RWPE2 (cell line): ENCODE results near the gene SBF1.

Experiments used
- ATAC-seq: fragments of 200-7000 bp; cut with Tn5 transposase; 3 replicates; pipeline ENCODE4 v1.9.1; 2021; ENCODE audit warnings: low read depth
- DNase-seq: peaks from one replicate; pipeline ENCODE4 v3.0.0-alpha.2; 2020; ENCODE audit warnings: low spot score
- H3K27ac ChIP-seq: fragments of 450-650 bp; 2 replicates; pipeline ENCODE4 v1.5.1; 2017; ENCODE audit warnings: mild to moderate bottlenecking; ENCODE audit not compliant: poor library complexity, severe bottlenecking
- H3K27me3 ChIP-seq: fragments of 250-450 bp; sonication (Bioruptor Pico); 2 replicates; pipeline ENCODE4 v1.5.1; 2021; ENCODE audit warnings: mild to moderate bottlenecking, moderate library complexity; ENCODE audit not compliant: insufficient read depth, poor library complexity, severe bottlenecking
- H3K36me3 ChIP-seq: fragments of 250-450 bp; sonication (Bioruptor Pico); 2 replicates; pipeline ENCODE4 v1.5.1; 2020; ENCODE audit warnings: low read depth, mild to moderate bottlenecking, moderate library complexity
- H3K4me1 ChIP-seq: fragments of 250-450 bp; sonication (Bioruptor Pico); 2 replicates; pipeline ENCODE4 v1.5.1; 2021; ENCODE audit warnings: mild to moderate bottlenecking, moderate library complexity; ENCODE audit not compliant: insufficient read depth, poor library complexity, severe bottlenecking
- H3K4me3 ChIP-seq: fragments of 250-450 bp; sonication (Bioruptor Pico); 2 replicates; pipeline ENCODE4 v1.5.1; 2021; ENCODE audit warnings: mild to moderate bottlenecking, moderate library complexity; ENCODE audit not compliant: severe bottlenecking
- H3K9me3 ChIP-seq: fragments of 250-450 bp; sonication (Bioruptor Pico); 2 replicates; pipeline ENCODE4 v1.5.1; 2021; ENCODE audit warnings: mild to moderate bottlenecking, moderate library complexity; ENCODE audit not compliant: severe bottlenecking
- CTCF ChIP-seq: fragments of 450-650 bp; IDR thresholded peaks from one replicate; pipeline ENCODE4 v1.5.1; 2017; ENCODE audit warnings: mild to moderate bottlenecking, moderate library complexity; ENCODE audit not compliant: poor library complexity, severe bottlenecking

SBF1 gene

GRCh38 chr22:50513175-50513574 is 38.3 kb upstream of the SBF1 start:
- H3K27ac ChIP-seq: no peak overlapping the region
- no peak overlapping the region for H3K4me3 ChIP-seq
- ATAC-seq: no peak
- peaks cover 41% of the 10 kb centered on the region for H3K36me3 ChIP-seq
- TF ChIP-seq CTCF: no peak
- H3K4me1 ChIP-seq: peaks cover 7% of the 10 kb centered on the region
- H3K9me3 ChIP-seq: no peaks in the 10 kb centered on the region
- H3K27me3 ChIP-seq: no peaks in the 10 kb centered on the region
- no peak for DNase-seq

GRCh38 chr22:50508897-50509296 is 34.1 kb upstream of the SBF1 start:
- peak overlapping the region; percentile 86 for H3K4me3 ChIP-seq
- ATAC-seq (no peak), DNase-seq (no peak)
- H3K36me3 ChIP-seq: peaks cover 36% of the 10 kb centered on the region
- H3K27ac ChIP-seq: peak overlapping the region; percentile 68
- H3K9me3 ChIP-seq: no peaks in the 10 kb centered on the region
- no peak for TF ChIP-seq CTCF
- H3K4me1 ChIP-seq: peaks cover 7% of the 10 kb centered on the region
- H3K27me3 ChIP-seq: no peaks in the 10 kb centered on the region

- no peak for TF ChIP-seq CTCF
- peak; percentile 54 for ATAC-seq
- H3K9me3 ChIP-seq: no peaks in the 10 kb centered on the region
- peak; percentile 94 for DNase-seq
- H3K4me3 ChIP-seq: peak within 1 kb of the TSS; percentile 86
- H3K36me3 ChIP-seq: peaks cover 36% of the 10 kb centered on the region
- no peaks in the 10 kb centered on the region for H3K27me3 ChIP-seq
- peaks cover 7% of the 10 kb centered on the region for H3K4me1 ChIP-seq
- peak within 1 kb of the TSS; percentile 68 for H3K27ac ChIP-seq
Observed at GRCh38 chr22:50507991-50508884, 33.4 kb upstream of the SBF1 start, which contains the start of gene NCAPH2. Gene NCAPH2, plus strand, starts transcription at chr22:50508224. Its CDS starts 114 bp downstream, at chr22:50508338.

- ATAC-seq (peak; percentile 70), DNase-seq (no peak)
- peaks cover 35% of the 10 kb centered on the region for H3K36me3 ChIP-seq
- TF ChIP-seq CTCF: no peak
- H3K27me3 ChIP-seq: no peaks in the 10 kb centered on the region
- H3K27ac ChIP-seq: peak within 1 kb of the TSS; percentile 68
- peaks cover 7% of the 10 kb centered on the region for H3K4me1 ChIP-seq
- peak within 1 kb of the TSS; percentile 86 for H3K4me3 ChIP-seq
- no peaks in the 10 kb centered on the region for H3K9me3 ChIP-seq
Observed at GRCh38 chr22:50507421-50507990, 32.7 kb upstream of the SBF1 start, which contains the start of gene LMF2. Gene LMF2, minus strand, starts transcription at chr22:50507702. Its CDS starts 27 bp downstream, at chr22:50507675.
